GM21576 (cell line): ENCODE results near the gene SRSF9.

Source experiments
- ATAC-seq: cut with Tn5 transposase; IDR thresholded peaks from one replicate; pipeline ENCODE4 v1.9.1; 2021; ENCODE audit warnings: mild to moderate bottlenecking, moderate library complexity; ENCODE audit not compliant: unreplicated experiment

Gene SRSF9

GRCh38 chr12:120413901-120414695, 55.5 kb downstream of the SRSF9 start:
- ATAC-seq, result no peak

GRCh38 chr12:120412421-120412820, 57.1 kb downstream of the SRSF9 start:
- no peak for ATAC-seq
